Inflammatory macrophage treated with lipopolysaccharide for 1 hour (primary cell): ENCODE results near the gene ACER2.
A peak's percentile ranks its signal among the peaks of the same experiment; 100 is the strongest.

Experiments used
- DNase-seq, 2 donors: peaks; one replicate each; pipeline ENCODE4 v3.0.0-alpha.2; 2020 to 2022

ACER2 gene

GRCh38 chr9:19456996-19457692 is 48.3 kb downstream of the ACER2 start:
- DNase-seq = peak; percentile 45 to 93

DNA sequence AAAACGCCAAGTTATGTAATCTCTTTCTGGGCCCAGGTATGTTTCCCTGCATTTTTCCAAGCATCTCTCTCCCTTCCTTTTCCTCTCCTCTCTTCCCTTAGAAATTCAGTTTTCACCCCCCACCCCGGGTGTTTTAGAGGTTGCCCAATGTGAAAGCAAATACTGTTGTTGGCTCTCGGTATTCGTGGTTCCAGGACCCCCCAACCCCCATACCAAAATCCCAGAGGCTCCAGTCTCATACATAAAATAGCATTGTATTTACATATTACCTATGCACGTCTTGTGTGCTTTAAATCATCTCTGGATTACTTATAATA is 48.8 kb downstream of the ACER2 start:
- DNase-seq = no peak

GRCh38 chr9:19460243-19460642 is 51.4 kb downstream of the ACER2 start:
- no peak for DNase-seq

GRCh38 chr9:19461135-19461534 is 52.3 kb downstream of the ACER2 start:
- no peak for DNase-seq

- no peak for DNase-seq
Observed at GRCh38 chr9:19464061-19464763, 55.4 kb downstream of the ACER2 start.

GRCh38 chr9:19464764-19465585 is 56.2 kb downstream of the ACER2 start:
- DNase-seq = peak in 1 of 2 donors; percentile 32

DNA sequence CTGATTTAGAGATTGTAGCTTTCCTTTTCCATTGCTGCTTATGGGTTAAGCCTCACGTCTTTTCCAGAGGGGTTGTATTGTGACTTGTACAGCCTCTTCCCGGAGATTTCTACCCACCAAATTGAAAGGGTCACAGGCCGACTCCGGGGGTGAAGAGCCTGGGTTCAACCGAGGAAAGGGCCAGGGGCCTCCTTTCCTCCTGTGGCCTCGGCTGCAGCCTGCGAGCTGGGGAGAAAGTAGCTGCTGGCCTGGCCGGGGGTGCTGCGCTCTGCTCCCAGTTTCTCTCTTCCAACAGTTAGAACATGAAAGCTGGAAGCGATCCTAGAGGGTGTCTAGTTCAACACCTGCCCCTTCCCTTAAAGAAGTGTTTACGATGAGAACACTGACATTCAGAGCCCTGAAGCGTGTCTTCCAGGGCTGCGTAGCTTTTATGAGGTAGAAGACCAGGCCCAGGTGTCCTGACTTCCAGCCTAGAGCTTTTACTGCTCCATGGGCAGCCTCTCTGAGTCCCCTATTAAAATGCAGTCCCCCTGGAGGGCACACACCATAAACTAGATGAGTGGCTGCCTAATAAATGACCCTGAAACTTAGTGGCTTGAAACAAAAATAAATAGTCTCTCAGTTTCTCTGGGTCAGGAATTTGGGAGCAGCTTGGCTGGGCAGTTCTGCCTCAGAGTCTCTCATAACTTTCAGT is 56.9 kb downstream of the ACER2 start:
- DNase-seq = no peak

DNA sequence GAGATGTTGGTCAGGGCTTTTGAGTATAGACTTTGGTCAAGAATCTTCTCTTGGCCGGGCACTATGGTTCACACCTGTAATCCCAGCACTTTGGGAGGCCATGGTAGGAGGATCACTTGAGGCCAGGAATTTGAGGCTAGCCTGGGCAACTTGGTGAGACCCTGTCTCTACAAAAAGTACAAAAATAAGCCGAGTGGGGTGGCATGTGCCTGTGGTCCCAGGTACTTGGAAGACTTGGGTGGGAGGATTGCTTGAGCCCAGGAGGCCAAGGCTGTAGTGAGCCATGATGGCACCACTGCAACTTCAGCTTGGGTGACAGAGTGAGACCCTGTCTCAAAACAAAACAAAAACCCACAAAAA is 57.5 kb downstream of the ACER2 start:
- DNase-seq = no peak

DNA sequence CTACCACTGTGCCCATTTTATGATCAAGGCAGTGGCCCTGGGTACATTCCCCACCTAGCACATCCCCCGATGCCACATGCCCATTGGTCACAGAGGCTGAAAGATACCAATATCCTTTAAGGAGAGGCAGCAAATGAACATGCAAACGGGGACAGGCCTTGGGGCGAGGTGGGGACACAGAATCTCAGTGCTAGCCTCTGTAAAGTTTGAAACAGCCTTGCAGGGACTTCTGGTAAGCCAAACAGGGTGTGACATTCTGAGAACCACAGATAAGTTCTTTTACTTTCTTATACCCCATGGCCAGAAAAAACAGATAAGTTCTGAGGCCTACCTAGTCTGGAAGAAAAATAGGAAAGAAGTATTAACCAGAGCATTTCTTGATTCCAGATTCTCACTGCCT is 60.5 kb downstream of the ACER2 start:
- DNase-seq = no peak

- DNase-seq = no peak
Observed at GRCh38 chr9:19470567-19470966, 61.8 kb downstream of the ACER2 start.

- peak in 1 of 2 donors; percentile 44 for DNase-seq
Observed at GRCh38 chr9:19470981-19471650, 62.3 kb downstream of the ACER2 start.

DNA sequence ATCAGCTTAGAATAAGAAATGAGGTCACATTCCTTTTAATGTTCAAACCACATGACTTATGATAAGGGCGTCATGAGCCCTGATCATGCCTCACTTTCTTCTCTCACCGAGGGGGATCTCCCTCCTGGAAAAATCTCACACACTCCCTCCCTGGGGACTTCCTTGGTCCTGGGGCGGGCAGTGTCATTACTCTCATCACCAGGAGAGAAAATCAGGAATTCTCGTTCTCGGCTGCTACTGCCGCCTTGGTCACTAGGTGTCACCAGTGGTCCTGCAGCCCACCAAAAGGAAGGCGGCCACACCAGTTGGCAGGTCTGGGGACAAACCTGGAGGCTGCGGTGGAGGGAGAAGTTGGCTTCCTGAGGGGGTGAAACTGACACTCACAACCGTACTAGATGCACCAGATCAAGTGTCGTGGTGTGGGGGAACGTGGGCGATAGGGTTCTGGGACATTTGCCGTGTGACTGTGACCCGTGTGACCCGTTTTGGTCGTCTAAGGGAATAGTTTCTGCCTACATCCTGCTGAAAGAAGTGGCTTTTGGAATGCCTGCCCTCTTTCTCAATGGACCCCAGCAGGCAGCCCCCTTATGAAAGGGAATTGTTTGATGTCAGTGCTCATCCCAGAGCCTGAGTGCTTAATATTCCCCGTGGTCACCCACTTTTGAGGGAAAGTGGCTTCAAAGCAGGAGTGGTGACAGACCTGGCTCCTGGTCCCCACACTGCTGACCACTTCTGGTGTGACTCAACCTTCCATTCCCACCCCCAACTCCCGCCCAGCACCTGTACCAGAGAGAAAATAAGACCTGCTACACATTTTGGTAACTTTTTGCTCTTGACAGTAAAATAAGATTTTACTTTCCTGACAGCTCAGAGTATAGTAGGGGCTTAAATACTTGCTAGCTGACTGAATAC is 63.2 kb downstream of the ACER2 start:
- peak; percentile 48 to 81 for DNase-seq

- peak in 1 of 2 donors; percentile 8 for DNase-seq
Observed at GRCh38 chr9:19473605-19474004, 64.8 kb downstream of the ACER2 start.

GRCh38 chr9:19479874-19480273 is 71.1 kb downstream of the ACER2 start:
- no peak for DNase-seq

DNA sequence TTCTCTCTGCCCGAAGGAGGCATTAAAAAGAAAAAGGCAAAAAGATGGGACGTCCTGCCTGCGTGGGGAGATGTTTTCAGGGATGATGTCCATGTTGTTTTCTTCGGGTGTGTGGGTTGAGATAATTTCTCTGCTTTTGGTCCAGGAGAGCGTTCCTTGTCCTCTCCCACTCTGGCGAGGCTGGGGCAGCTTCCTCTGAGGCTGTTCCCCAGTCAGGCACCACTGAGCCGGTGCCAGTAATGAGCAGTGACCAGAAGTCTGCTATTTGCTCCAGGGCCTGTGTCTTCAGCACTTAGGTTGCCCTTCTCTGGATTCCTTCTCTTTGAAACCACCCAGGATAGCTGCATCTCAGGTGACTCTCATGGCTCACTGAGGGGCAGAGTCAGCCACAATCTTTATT is 71.5 kb downstream of the ACER2 start:
- no peak for DNase-seq

GRCh38 chr9:19481121-19481870 is 72.5 kb downstream of the ACER2 start:
- DNase-seq = no peak

DNA sequence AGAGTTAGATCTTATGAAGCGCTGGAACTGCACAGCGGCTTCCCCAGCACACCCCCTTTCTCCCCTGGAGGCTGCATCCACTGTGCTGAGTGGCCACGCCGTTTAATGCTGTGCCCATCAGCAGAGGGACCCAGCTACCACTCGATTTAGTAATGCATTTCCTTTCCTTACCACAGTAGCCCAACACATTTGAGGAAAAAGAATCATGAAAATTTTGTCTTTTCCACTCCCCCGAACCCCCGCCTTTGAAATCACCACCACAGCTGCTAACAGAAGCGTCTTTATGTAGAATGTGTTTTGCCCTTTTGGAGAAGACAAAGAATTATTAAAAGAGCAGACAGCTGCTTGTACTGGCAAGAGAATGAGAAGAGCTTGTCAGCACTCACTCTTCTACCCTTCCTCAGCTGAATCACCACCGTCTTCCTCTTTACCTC is 73.2 kb downstream of the ACER2 start:
- DNase-seq = no peak

DNA sequence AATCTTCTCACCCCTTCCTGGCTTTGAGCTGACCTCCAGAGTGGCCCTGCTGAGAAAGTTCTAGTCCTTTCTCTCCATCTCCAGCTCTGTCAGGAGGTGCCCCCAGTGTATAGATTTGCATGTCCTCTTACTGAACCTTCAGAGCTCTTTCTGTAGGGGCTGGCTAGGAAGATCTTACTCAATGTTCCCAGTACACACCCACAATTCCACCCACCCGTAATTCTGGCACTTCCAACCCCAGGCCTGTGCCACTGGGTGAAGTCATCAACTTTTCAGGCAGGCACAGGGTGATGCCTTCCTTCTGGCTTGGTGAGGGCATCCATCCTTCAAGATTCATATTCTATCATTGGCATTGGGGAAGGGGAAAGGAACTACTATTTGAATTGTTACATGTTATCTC is 75.9 kb downstream of the ACER2 start:
- DNase-seq = peak; percentile 42 to 76

GRCh38 chr9:19485193-19485592 is 76.4 kb downstream of the ACER2 start:
- no peak for DNase-seq

DNA sequence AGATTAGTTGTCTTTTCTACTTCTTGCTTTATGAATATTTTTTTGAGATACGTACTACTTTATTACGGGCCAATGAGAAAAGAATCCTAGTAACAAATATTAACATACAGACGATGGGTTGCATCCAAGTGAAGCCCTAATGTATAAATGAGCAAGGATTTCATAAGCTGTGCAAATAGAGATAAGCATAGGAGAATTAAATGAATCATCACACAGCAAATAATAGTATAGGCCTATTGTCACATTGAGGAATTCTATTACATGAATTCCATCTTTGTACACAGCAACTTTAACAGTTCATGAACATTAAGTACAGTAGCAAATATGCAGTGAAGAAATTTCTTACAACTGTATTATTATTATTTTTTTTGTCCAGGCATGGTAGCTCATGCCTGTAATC is 78.0 kb downstream of the ACER2 start:
- no peak for DNase-seq

GRCh38 chr9:19488721-19489120 is 79.9 kb downstream of the ACER2 start:
- no peak for DNase-seq
